Gastrocnemius medialis (tissue), 4 donors: ENCODE data around the gene GHRH. TPM values are rescaled to one million over a fixed set of nuclear protein-coding genes. Genes with fewer than 3 reads are reported as not detected.

ENCODE experiments used
- ATAC-seq, 2 donors: fragments of 150-250 bp; one replicate each; pipeline ENCODE4 v1.9.1; 2016
- DNase-seq, 2 donors: peaks; one replicate each; pipeline ENCODE4 v3.0.0-alpha.2; 2019
- H3K27ac ChIP-seq, 4 donors: fragments of 200-600 bp; sonication (generic); 1 replicate in 1 of 4; 2 replicates in 3 of 4; pipeline ENCODE4 v1.5.1; 2016 to 2018; ENCODE audit warnings: mild to moderate bottlenecking in 2 of 4, moderate library complexity in 1 of 4
- H3K27me3 ChIP-seq, 3 donors: fragments of 200-600 bp; sonication (generic) in 2 of 3; 1 replicate in 1 of 3; 2 replicates in 2 of 3; pipeline versions ENCODE4 v1.5.1 to v1.6.0; 2016 to 2019; ENCODE audit warnings: mild to moderate bottlenecking in 1 of 3, moderate library complexity in 1 of 3
- H3K36me3 ChIP-seq, 2 donors: fragments of 200-600 bp; sonication (generic) in 1 of 2; one replicate each; pipeline ENCODE4 v1.5.1; 2017 to 2018
- H3K4me1 ChIP-seq, 2 donors: fragments of 200-600 bp; sonication (generic) in 1 of 2; one replicate each; pipeline ENCODE4 v1.5.1; 2016 to 2017; ENCODE audit warnings: mild to moderate bottlenecking in 2 of 2
- H3K4me3 ChIP-seq, 4 donors: fragments of 200-600 bp; sonication (generic) in 3 of 4; 1 replicate in 1 of 4; 2 replicates in 3 of 4; pipeline ENCODE4 v1.5.1; 2016 to 2019; ENCODE audit warnings: mild to moderate bottlenecking in 2 of 4
- H3K9me3 ChIP-seq, 3 donors: fragments of 200-600 bp; sonication (generic) in 2 of 3; 1 replicate in 1 of 3; 2 replicates in 2 of 3; pipeline ENCODE4 v1.5.1; 2016 to 2019
- POLR2A ChIP-seq, 2 donors: fragments of 450-650 bp; IDR thresholded peaks; one replicate each; pipeline ENCODE4 v1.6.1; 2017; ENCODE audit warnings: antibody characterized with exemption in 2 of 2, mild to moderate bottlenecking in 2 of 2, moderate library complexity in 2 of 2
- in situ Hi-C, 4 donors: fragments of 200-750 bp; cut with MboI; loops; one replicate each; pipeline versions ENCODE4 v1.15.0 to v1.8.0; 2017; ENCODE audit warnings: low sequenced_read_pairs in 4 of 4
- intact Hi-C: fragments of 100-400 bp; cut with DNase I; formaldehyde crosslinking; loops from one replicate; pipeline ENCODE4 v1.15.1; 2023; ENCODE audit warnings: low total_unique reads
- total RNA-seq, 4 donors: library from RNA; depleted of rRNA; stranded (reverse); fragments of >200 nt; gene quantifications; one replicate each; pipeline versions ENCODE4 v1.1.0 to v1.2.3, GENCODE V29; 2016
- TF ChIP-seq, protein P1 (sequence below), 5 experiments: fragments of 450-650 bp in 3 of 5; fragments of 200-600 bp in 2 of 5; sonication (generic) in 2 of 5; IDR thresholded peaks in 4 of 5; conservative IDR thresholded peaks in 1 of 5; 1 replicate in 4 of 5; 2 replicates in 1 of 5; pipeline ENCODE4 v1.5.1; 2016 to 2019; ENCODE audit warnings: antibody characterized with exemption in 5 of 5, mild to moderate bottlenecking in 3 of 5, moderate library complexity in 3 of 5

The GHRH gene
- total RNA-seq, 4 donors from 2014 or later, result not detected

DNA sequence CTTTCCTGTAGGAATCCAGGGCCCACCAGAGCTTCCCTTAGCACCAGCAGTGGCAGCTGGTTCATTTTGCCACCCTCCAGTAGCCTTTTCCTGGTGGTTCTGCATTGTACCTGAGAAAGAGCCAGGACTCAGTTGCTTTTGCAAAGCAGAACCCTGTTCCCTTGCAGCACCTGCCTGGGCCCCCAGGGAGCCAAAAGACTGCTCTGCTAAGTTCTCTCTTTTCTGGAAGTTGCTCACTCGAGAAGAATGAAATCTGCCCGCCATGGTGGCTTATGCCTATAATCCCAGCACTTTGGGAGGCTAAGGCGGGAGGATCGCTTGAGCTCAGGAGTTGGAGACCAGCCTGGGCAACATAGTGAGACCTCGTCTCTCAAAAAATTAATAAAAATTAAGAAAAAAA lies 24.0 kb downstream of the GHRH start:
- ATAC-seq, result no peak
- intact Hi-C loops, result no loop called here
- no peaks in the 10 kb centered on the region for H3K9me3 ChIP-seq
- no peak overlapping the region for H3K4me3 ChIP-seq
- no peaks in the 10 kb centered on the region for H3K27me3 ChIP-seq
- no peak for DNase-seq
- peaks cover 34 to 48% of the 10 kb centered on the region in 2 donors for H3K4me1 ChIP-seq
- in situ Hi-C loops, result no loop called here
- H3K27ac ChIP-seq, result no peak overlapping the region
- TF ChIP-seq POLR2A (IDR thresholded peaks at IDR 0.05), result no peak
- peaks cover 0 to 72% of the 10 kb centered on the region in 2 donors for H3K36me3 ChIP-seq

DNA sequence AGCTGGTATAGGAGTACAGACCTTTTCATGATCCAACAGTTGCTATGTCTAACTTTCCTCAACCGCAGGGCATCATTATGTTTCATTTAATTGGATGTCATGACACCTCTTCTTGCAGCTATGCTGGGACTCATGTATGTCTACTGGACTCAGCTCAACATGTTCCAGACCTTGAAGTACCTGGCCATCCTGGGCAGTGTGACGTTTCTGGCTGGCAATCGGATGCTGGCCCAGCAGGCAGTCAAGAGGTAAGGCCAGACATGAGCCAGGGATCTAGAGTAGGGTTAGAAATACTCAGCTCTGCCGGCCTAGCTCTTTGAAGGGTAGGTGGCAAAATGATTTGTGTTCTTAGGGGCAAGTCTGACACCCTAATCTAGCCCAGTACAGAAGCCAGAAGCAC lies 25.2 kb downstream of the GHRH start:
- DNase-seq, result peak; percentile 55 to 60
- Histone ChIP-seq H3K27me3 (no peaks in the 10 kb centered on the region), H3K27ac (peak overlapping the region in 3 of 4 donors; percentile 30 to 61 (median 61)), H3K36me3 (peaks cover 0 to 70% of the 10 kb centered on the region in 2 donors), H3K4me3 (no peak overlapping the region), H3K4me1 (peaks cover 38 to 59% of the 10 kb centered on the region in 2 donors), H3K9me3 (no peaks in the 10 kb centered on the region)
- peak; percentile 22 to 86 for ATAC-seq
- in situ Hi-C loops, result no loop called here
- TF ChIP-seq, protein P1, sequence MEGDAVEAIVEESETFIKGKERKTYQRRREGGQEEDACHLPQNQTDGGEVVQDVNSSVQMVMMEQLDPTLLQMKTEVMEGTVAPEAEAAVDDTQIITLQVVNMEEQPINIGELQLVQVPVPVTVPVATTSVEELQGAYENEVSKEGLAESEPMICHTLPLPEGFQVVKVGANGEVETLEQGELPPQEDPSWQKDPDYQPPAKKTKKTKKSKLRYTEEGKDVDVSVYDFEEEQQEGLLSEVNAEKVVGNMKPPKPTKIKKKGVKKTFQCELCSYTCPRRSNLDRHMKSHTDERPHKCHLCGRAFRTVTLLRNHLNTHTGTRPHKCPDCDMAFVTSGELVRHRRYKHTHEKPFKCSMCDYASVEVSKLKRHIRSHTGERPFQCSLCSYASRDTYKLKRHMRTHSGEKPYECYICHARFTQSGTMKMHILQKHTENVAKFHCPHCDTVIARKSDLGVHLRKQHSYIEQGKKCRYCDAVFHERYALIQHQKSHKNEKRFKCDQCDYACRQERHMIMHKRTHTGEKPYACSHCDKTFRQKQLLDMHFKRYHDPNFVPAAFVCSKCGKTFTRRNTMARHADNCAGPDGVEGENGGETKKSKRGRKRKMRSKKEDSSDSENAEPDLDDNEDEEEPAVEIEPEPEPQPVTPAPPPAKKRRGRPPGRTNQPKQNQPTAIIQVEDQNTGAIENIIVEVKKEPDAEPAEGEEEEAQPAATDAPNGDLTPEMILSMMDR (IDR thresholded peaks at IDR 0.05 in 4 of 5, conservative IDR thresholded peaks at IDR 0.05 in 1 of 5), result no peak
- no peak for TF ChIP-seq POLR2A (IDR thresholded peaks at IDR 0.05)
- intact Hi-C loops, result no loop called here

DNA sequence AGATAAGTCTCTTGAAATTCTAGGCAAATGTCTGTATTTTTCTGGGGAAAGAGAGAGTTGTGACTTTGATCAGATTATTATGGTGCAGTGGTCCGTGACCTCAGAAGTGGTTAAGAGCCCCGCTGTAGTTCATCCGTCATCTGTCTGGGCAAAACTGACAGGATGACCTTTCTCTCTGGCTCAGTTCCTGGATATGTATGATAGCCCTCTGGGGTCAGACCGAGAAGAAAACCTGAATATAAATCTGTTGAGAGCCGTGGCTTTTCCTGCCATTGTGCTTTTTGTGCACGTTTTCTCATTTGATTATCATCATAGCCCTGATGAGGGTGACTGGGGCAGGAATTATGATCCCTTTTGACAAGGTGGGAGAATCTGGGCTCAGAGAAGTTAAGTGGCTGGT lies 26.5 kb downstream of the GHRH start:
- Histone ChIP-seq H3K27me3 (no peaks in the 10 kb centered on the region), H3K36me3 (peaks cover 0 to 71% of the 10 kb centered on the region in 2 donors), H3K4me1 (peaks cover 52 to 62% of the 10 kb centered on the region in 2 donors), H3K9me3 (no peaks in the 10 kb centered on the region), H3K4me3 (no peak overlapping the region), H3K27ac (peak overlapping the region in 3 of 4 donors; percentile 1 to 30 (median 6))
- DNase-seq, result no peak
- TF ChIP-seq, protein P1 (IDR thresholded peaks at IDR 0.05 in 4 of 5, conservative IDR thresholded peaks at IDR 0.05 in 1 of 5), result no peak
- TF ChIP-seq POLR2A (IDR thresholded peaks at IDR 0.05), result no peak
- in situ Hi-C loops, result no loop called here
- intact Hi-C loops, result no loop called here
- ATAC-seq, result no peak

DNA sequence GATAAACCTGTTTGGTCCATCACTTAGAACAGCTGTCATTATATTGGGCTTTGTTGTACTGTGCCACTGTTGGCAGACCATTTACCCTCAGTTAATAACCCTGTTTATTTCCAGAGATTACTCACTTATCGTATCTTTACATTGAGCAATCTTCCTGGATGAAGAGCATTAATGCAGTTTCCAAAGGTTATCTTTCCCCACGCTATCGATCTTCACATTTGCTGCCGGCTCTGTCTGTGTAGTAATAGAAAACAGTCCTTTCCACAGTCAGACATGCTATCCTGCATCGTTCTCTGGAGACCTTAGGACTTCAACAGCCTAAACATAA lies 27.4 kb downstream of the GHRH start:
- ATAC-seq (no peak), DNase-seq (no peak)
- H3K4me3 ChIP-seq, result no peak overlapping the region
- intact Hi-C loops, result no loop called here
- peak overlapping the region; percentile 45 to 69 (median 53) for H3K27ac ChIP-seq
- peaks cover 0 to 73% of the 10 kb centered on the region in 2 donors for H3K36me3 ChIP-seq
- peaks cover 57 to 69% of the 10 kb centered on the region in 2 donors for H3K4me1 ChIP-seq
- TF ChIP-seq, protein P1 (IDR thresholded peaks at IDR 0.05 in 4 of 5, conservative IDR thresholded peaks at IDR 0.05 in 1 of 5), result no peak
- TF ChIP-seq POLR2A (IDR thresholded peaks at IDR 0.05), result no peak
- in situ Hi-C loops, result no loop called here
- H3K27me3 ChIP-seq, result no peaks in the 10 kb centered on the region
- no peaks in the 10 kb centered on the region for H3K9me3 ChIP-seq

DNA sequence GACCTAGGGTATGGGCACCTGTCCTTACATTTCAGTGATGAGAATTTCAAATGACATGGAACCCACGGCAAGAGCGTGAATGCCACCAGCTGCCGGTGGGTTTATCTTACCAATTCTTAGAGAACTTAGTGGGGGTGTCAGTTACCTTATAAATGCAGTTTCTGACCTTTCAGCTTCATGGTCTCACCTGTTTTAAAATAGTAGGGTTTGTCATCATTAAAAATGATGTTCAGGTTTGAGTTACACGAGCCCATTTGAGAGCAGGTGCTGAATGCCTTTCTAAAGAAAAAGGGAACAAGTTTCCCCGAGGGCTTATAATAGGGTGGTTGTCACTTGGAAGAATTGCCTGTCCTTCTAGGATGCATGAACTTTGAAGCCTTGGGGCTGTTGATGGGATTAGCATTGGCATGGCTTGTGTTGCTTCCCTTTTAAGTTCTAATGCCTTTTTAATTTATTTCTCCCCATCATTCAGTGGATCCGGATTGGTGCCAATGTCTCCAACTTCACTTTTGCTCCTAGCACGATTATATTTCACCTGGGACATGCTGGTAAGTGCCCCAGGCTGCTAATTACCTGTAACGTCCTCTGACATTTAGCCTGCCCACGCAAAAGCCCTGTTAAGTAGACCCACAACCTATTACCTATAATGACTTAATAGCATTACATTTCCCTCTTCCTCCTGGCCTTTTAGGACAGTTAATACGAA lies 27.9 kb downstream of the GHRH start:
- in situ Hi-C loops (no loop called here), intact Hi-C loops (no loop called here)
- H3K36me3 ChIP-seq, result peaks cover 0 to 78% of the 10 kb centered on the region in 2 donors
- peak; percentile 26 to 78 for ATAC-seq
- peak in 1 of 2 donors; percentile 47 for DNase-seq
- no peak overlapping the region for H3K4me3 ChIP-seq
- H3K9me3 ChIP-seq, result no peaks in the 10 kb centered on the region
- H3K27me3 ChIP-seq, result no peaks in the 10 kb centered on the region
- H3K4me1 ChIP-seq, result peaks cover 60 to 69% of the 10 kb centered on the region in 2 donors
- H3K27ac ChIP-seq, result peak overlapping the region; percentile 45 to 69 (median 53)
- TF ChIP-seq, protein P1 (IDR thresholded peaks at IDR 0.05 in 4 of 5, conservative IDR thresholded peaks at IDR 0.05 in 1 of 5), result no peak
- no peak for TF ChIP-seq POLR2A (IDR thresholded peaks at IDR 0.05)
